Activated CD4-positive, alpha-beta memory T cell treated with anti-CD3 and anti-CD28 coated beads for 36 hours (primary cell): Measurements from ENCODE around the gene ANXA1. TPM values are rescaled to one million over a fixed set of nuclear protein-coding genes. Genes with fewer than 3 reads are reported as not detected.

Source experiments
- CTCF ChIA-PET: fragments of 350-600 bp; sonication (Branson Sonifier 250); formaldehyde crosslinking; loops from one replicate; lab custom pipeline; 2021; ENCODE audit warnings: antibody characterized with exemption, inconsistent platforms; lab: Charles Lee
- POLR2A ChIA-PET: fragments of 350-600 bp; sonication (Branson Sonifier 250); formaldehyde crosslinking; loops from one replicate; lab custom pipeline; 2021; ENCODE audit warnings: antibody characterized with exemption; lab: Charles Lee
- DNase-seq: peaks from one replicate; pipeline ENCODE4 v3.0.0-alpha.2; 2020
- H3K27ac Mint-ChIP-seq: one replicate; pipeline ENCODE4 v1.8.0; 2021; ENCODE audit warnings: mixed read lengths
- H3K27me3 Mint-ChIP-seq: one replicate; pipeline ENCODE4 v1.8.0; 2021; ENCODE audit warnings: mixed read lengths
- H3K36me3 Mint-ChIP-seq: one replicate; pipeline ENCODE4 v1.8.0; 2021; ENCODE audit warnings: mixed read lengths
- H3K4me1 Mint-ChIP-seq: one replicate; pipeline ENCODE4 v1.8.0; 2021; ENCODE audit warnings: low read depth, mixed read lengths
- H3K4me3 Mint-ChIP-seq: one replicate; pipeline ENCODE4 v1.8.0; 2021; ENCODE audit warnings: mild to moderate bottlenecking, mixed read lengths
- H3K9me3 Mint-ChIP-seq: one replicate; pipeline ENCODE4 v1.8.0; 2021; ENCODE audit warnings: mixed read lengths
- intact Hi-C: fragments of 100-400 bp; cut with micrococcal nuclease; formaldehyde crosslinking; loops from one replicate; pipeline ENCODE4 v1.15.1; 2023
- total RNA-seq, 2 experiments: library from RNA; stranded (reverse); gene quantifications; one replicate each; pipeline ENCODE4 v1.2.3, GENCODE V29; 2021

ANXA1 gene
- total RNA-seq, 2 experiments from 2014 or later, result 67.7 to 67.9 TPM

DNA sequence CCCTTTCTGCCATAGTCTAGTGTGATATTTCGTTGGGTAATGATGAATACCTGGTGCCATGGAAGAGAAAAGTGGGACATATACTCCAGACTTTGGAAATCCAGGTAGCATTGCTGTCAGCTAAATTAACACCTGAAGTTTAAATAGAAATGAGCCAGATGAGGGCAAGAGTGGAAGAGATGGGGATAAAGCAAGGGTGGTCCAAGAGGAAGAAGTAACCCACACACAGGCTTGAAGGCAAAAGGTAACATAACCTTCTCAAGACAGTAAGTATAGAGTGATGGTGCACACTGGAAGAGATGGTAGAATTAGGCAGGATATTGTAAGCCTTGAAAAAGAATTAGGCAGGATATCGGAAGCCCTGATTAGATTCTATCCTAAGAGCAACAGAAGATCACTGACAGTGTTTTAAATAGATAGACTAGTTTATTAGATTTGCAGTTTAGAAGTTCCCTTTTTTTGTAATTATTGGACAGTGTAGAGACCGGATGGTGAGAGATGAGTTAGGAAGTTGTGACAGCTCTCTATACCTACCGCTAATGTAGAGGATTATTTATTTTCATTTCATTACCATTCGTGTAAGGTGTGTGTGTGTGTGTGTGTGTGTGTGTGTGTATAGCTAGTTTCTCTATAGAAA lies 16.8 kb downstream of the ANXA1 start:
- Mint-ChIP-seq H3K27ac (no peak overlapping the region), H3K4me3 (no peak overlapping the region), H3K9me3 (no peaks in the 10 kb centered on the region), H3K27me3 (no peaks in the 10 kb centered on the region), H3K4me1 (peaks cover 21% of the 10 kb centered on the region), H3K36me3 (peaks cover 34% of the 10 kb centered on the region)
- DNase-seq, result no peak
- ChIA-PET CTCF (no interaction called here), POLR2A (no interaction called here)
- intact Hi-C loops, result loop anchor here (5.0 kb wide), 1 partner anchor 36 kb away; no protein-coding TSS in a partner anchor

DNA sequence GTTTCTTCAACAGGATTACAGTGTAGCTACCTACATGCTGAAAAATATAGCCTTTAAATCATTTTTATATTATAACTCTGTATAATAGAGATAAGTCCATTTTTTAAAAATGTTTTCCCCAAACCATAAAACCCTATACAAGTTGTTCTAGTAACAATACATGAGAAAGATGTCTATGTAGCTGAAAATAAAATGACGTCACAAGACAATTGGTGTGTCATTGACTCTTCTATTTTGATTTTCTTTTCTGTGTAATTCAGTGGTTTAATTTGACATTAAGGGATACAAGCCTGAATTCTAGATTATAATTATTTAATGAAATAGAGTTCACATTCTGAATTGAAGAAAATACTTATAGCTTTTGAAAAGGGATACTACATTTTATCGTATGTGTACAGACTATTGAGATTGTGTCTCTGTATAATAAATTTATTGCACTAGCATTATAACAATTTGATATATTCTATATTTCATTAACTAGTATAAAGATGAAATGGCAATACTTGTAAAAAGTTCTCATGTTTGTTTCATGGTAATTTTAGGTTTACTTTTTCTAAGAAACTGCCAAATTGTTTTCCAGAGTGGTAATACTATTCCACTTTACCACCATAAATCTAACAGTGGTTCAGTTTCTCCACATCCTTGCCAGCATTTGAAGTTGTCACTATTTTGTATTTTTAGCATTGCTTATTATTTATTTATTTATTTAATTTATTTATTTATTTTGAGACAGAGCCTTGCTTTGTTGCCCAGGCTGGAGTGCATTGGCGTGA lies 18.7 kb downstream of the ANXA1 start:
- peaks cover 21% of the 10 kb centered on the region for H3K4me1 Mint-ChIP-seq
- DNase-seq, result no peak
- H3K27me3 Mint-ChIP-seq, result no peaks in the 10 kb centered on the region
- H3K27ac Mint-ChIP-seq, result no peak overlapping the region
- no peaks in the 10 kb centered on the region for H3K9me3 Mint-ChIP-seq
- POLR2A ChIA-PET, result interaction anchor here (0.6 kb wide), 1 partner anchor 808 kb away, joined by 3 read pairs; no protein-coding TSS in a partner anchor
- intact Hi-C loops, result no loop called here
- no peak overlapping the region for H3K4me3 Mint-ChIP-seq
- peaks cover 23% of the 10 kb centered on the region for H3K36me3 Mint-ChIP-seq
- CTCF ChIA-PET, result interaction anchor here (1.1 to 5.5 kb wide), 2 partner anchors 11 to 63 kb away, joined by 4 to 29 read pairs; no protein-coding TSS in a partner anchor

DNA sequence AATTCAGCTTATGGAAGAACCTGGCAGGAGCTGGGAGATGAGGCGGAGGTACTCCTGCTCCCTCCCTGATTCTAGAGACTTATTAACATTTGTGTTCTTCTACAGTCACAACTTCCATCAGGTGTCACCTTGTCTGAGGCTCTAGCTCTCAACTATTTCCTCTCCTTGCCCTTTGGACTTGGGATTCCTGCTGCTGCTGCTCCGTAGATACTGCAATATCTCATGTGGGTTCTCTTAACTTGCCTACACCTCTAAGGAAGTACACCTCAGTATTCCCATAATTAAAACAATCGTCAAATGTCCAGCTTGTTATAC lies 21.2 kb downstream of the ANXA1 start:
- ChIA-PET CTCF (interaction anchor here (1.3 to 5.5 kb wide), 3 partner anchors 9 to 316 kb away, joined by 3 to 29 read pairs (median 5); no protein-coding TSS in a partner anchor), POLR2A (no interaction called here)
- Mint-ChIP-seq H3K27ac (no peak overlapping the region), H3K9me3 (no peaks in the 10 kb centered on the region), H3K4me3 (no peak overlapping the region), H3K27me3 (no peaks in the 10 kb centered on the region), H3K36me3 (peaks cover 9% of the 10 kb centered on the region), H3K4me1 (peaks cover 16% of the 10 kb centered on the region)
- no peak for DNase-seq
- intact Hi-C loops, result no loop called here

DNA sequence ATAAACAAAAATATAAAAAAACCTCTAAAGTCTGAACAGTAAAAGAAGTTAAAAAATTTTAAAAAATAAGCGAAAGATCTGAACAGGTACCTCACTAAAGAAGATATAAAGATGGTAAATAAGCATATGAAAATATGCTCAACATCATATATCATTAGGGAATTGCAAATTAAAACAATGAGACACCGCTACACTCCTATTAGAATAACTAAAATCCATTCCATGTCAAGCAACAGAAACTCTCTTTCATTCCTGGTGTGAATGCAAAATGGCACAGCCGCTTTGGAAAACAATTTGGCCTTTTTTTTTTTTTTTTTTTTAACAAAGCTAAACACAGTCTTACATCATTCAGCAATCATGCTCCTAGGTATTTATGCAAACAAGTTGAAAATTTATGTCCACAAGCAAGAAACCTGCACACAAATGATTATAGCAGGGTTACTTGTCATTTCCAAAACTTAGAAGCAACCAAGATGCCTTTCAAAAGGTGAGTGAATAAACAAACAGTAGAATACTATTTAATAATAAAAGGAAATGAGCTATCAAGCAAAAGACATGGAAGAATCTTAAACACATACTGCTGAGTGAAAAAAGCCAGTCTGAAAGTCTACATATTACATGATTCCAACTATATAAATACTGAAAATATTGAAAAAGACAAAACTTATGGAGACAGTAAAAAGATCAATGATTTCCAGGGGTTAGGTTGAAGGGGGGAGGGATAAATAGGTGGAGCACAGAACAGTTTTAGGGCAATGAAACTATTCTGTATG lies 22.1 kb downstream of the ANXA1 start:
- no peaks in the 10 kb centered on the region for H3K27me3 Mint-ChIP-seq
- H3K9me3 Mint-ChIP-seq, result no peaks in the 10 kb centered on the region
- CTCF ChIA-PET, result interaction anchor here (1.3 to 5.5 kb wide), 2 partner anchors 8 to 66 kb away, joined by 5 to 29 read pairs; no protein-coding TSS in a partner anchor
- no peak for DNase-seq
- peaks cover 12% of the 10 kb centered on the region for H3K4me1 Mint-ChIP-seq
- no peak overlapping the region for H3K4me3 Mint-ChIP-seq
- no peak overlapping the region for H3K27ac Mint-ChIP-seq
- intact Hi-C loops, result no loop called here
- POLR2A ChIA-PET, result no interaction called here
- H3K36me3 Mint-ChIP-seq, result peaks cover 2% of the 10 kb centered on the region

DNA sequence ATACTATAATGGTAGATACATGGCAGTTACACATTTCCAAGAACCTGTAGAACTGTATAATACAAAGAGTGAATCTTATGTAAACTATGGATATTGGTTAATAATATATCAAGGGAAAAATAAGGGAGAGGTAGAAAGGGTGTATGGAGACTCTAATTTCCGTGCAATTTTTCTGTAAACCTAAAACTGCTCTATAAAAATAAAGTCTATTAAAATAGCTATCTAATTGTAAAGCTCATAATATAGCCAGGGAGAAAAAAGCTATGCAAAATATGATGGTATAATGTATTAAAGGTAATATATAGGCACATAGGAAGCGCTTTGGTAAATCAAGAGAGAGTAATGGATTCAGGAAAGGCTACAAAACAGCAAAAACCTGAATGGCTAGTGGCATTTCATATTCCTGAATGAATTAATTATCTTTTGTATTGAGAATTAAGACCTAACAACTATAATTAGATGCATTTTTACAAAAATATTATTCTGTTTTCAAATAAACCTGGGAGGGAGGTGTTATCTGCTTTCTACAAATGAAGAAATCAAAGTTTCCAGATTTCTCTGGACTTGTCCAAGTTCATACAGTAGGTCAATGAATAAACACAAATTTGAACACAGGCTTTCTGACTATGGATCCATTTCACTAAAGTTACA lies 22.8 kb downstream of the ANXA1 start:
- Mint-ChIP-seq H3K4me1 (peaks cover 14% of the 10 kb centered on the region), H3K36me3 (no peaks in the 10 kb centered on the region), H3K4me3 (no peak overlapping the region), H3K27ac (no peak overlapping the region), H3K9me3 (no peaks in the 10 kb centered on the region), H3K27me3 (no peaks in the 10 kb centered on the region)
- POLR2A ChIA-PET, result no interaction called here
- intact Hi-C loops, result no loop called here
- CTCF ChIA-PET, result interaction anchor here (5.5 kb wide), 1 partner anchor 67 kb away, joined by 29 read pairs; no protein-coding TSS in a partner anchor
- DNase-seq, result no peak

DNA sequence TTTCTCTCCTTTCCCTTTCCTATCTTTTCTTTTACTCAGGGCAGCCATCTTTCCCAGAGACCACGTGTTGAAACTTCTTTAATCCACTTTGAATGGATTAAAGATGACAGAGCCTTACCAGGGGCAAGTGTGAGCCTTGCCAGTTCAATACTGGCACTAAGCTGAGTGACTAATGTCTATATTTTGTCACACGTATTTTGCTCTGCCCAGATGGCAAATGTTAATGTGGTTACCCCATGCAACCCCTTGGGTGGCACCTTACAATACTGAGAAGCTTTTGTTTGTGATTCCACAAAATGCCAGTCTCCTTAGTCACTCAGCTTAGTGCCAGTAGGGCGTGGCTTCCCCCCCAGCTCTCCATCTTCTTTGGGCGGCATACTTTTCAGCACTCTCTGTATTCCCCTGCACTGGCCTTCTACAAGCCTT lies 24.8 kb downstream of the ANXA1 start:
- Mint-ChIP-seq H3K27ac (no peak overlapping the region), H3K4me1 (peaks cover 14% of the 10 kb centered on the region), H3K9me3 (no peaks in the 10 kb centered on the region), H3K27me3 (no peaks in the 10 kb centered on the region), H3K36me3 (no peaks in the 10 kb centered on the region), H3K4me3 (no peak overlapping the region)
- intact Hi-C loops, result no loop called here
- POLR2A ChIA-PET, result interaction anchor here (0.6 kb wide), 1 partner anchor 68 kb away, joined by 3 read pairs; no protein-coding TSS in a partner anchor
- CTCF ChIA-PET, result interaction anchor here (0.8 to 8.3 kb wide), 5 partner anchors 11 to 96 kb away, joined by 3 to 204 read pairs (median 3); no protein-coding TSS in a partner anchor
- DNase-seq, result no peak

DNA sequence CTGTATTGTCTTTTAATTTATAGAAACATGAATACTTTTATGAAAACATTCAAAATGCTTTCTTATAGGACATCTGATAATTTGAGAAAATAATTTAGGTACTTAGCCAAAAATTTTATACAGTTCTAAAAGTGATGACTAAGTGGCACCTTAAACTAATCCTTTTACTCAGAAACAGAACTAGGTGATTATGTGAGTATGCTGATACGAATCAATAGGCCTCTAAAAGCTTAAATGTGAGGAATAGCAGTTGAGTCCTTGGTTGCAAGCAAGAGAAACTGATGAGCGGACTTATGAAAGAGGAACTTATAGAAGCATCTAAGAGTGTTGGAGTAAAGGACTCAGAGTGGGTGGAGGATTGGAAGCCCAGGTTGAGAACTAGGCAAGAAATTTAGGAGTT lies 26.4 kb downstream of the ANXA1 start:
- CTCF ChIA-PET, result interaction anchor here (1.4 to 8.3 kb wide), 2 partner anchors 69 to 96 kb away, joined by 3 to 204 read pairs; no protein-coding TSS in a partner anchor
- intact Hi-C loops, result loop anchor here (1.0 to 2.0 kb wide), 2 partner anchors 27 to 61 kb away; partner anchors contain the start of gene ANXA1

DNA sequence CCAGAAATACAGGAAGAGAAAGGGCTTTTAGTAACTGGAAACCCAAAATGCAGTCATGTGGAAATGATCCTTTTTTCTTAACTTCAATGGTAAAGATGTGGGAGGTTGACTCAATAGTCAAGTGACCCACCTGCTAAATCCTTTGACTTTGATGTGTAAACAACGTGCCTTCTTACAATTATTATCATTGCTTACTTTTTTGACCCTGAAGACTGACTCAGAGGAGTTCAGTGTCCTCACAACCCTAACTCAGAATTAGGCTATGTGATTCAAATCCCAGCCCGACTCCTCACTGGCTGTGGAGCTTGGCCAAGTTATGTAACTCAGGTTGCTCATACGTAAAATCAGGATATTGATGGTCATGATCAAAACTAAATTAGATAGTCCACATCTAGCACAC lies 27.9 kb downstream of the ANXA1 start:
- Mint-ChIP-seq H3K4me3 (no peak overlapping the region), H3K36me3 (no peaks in the 10 kb centered on the region), H3K4me1 (peaks cover 13% of the 10 kb centered on the region), H3K27me3 (no peaks in the 10 kb centered on the region), H3K9me3 (no peaks in the 10 kb centered on the region), H3K27ac (no peak overlapping the region)
- ChIA-PET POLR2A (no interaction called here), CTCF (interaction anchor here (1.5 to 8.3 kb wide), 2 partner anchors 71 to 323 kb away, joined by 3 to 204 read pairs; no protein-coding TSS in a partner anchor)
- intact Hi-C loops, result loop anchor here (2.0 kb wide), 1 partner anchor 63 kb away; no protein-coding TSS in a partner anchor
- no peak for DNase-seq

More for the DNA sequence above, 26.4 kb downstream of the ANXA1 start:
- POLR2A ChIA-PET, result interaction anchor here (0.7 kb wide), 1 partner anchor 48 kb away, joined by 3 read pairs; no protein-coding TSS in a partner anchor
- no peak for DNase-seq
- Mint-ChIP-seq H3K9me3 (no peaks in the 10 kb centered on the region), H3K27ac (no peak overlapping the region), H3K36me3 (no peaks in the 10 kb centered on the region), H3K27me3 (no peaks in the 10 kb centered on the region), H3K4me1 (peaks cover 14% of the 10 kb centered on the region), H3K4me3 (no peak overlapping the region)

DNA sequence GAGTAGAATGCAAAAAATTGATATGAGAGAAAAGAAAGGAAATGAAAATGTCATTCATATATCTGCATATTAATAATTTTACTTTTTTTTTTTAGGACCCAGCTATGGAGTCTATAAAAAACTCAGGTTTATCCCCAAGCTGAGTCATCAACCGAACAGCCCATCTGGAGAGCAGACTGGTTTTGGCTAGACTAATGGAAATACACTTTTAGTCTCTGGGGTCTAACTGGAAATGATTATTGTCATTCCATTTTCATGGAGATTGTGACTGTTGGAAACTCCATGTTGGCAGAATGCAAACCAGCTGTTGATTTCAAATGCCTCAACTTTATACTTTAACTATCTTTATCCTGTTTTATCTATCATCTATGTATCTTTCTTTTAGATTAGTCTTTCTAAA lies 28.7 kb downstream of the ANXA1 start:
- no peak overlapping the region for H3K4me3 Mint-ChIP-seq
- no peak overlapping the region for H3K27ac Mint-ChIP-seq
- intact Hi-C loops, result loop anchor here (5.0 kb wide), 2 partner anchors 323 to 888 kb away; no protein-coding TSS in a partner anchor
- no peak for DNase-seq
- H3K4me1 Mint-ChIP-seq, result peaks cover 10% of the 10 kb centered on the region
- POLR2A ChIA-PET, result no interaction called here
- CTCF ChIA-PET, result interaction anchor here (1.1 to 8.3 kb wide), 3 partner anchors 10 to 324 kb away, joined by 3 to 204 read pairs (median 4); no protein-coding TSS in a partner anchor
- H3K36me3 Mint-ChIP-seq, result no peaks in the 10 kb centered on the region
- peaks cover 2% of the 10 kb centered on the region for H3K27me3 Mint-ChIP-seq
- H3K9me3 Mint-ChIP-seq, result no peaks in the 10 kb centered on the region

DNA sequence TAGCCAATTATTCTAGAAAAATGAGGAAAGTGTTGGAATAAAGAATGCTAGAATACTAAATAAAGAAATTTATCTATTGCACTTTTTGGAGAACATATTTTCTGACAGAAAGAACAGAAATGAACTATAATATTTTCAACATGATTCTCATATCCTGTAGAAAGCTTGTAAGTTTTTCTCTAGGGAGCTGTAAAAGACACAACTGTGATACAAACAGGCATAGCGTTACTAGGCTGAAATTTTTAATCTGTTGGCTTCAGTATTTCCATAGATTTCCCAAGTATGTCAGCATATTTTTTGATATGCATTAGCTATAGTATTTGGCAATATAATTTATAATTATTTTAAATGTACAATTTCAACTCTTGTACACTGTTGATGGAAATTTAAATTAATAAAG lies 31.3 kb downstream of the ANXA1 start:
- POLR2A ChIA-PET, result no interaction called here
- DNase-seq, result no peak
- H3K36me3 Mint-ChIP-seq, result no peaks in the 10 kb centered on the region
- CTCF ChIA-PET, result interaction anchor here (0.5 to 8.3 kb wide), 6 partner anchors 69 to 102 kb away, joined by 3 to 204 read pairs (median 4); no protein-coding TSS in a partner anchor
- H3K4me1 Mint-ChIP-seq, result peaks cover 5% of the 10 kb centered on the region
- intact Hi-C loops, result loop anchor here (5.0 kb wide), 2 partner anchors 326 to 891 kb away; no protein-coding TSS in a partner anchor
- H3K27ac Mint-ChIP-seq, result no peak overlapping the region
- no peak overlapping the region for H3K4me3 Mint-ChIP-seq
- H3K9me3 Mint-ChIP-seq, result no peaks in the 10 kb centered on the region
- H3K27me3 Mint-ChIP-seq, result peaks cover 5% of the 10 kb centered on the region

DNA sequence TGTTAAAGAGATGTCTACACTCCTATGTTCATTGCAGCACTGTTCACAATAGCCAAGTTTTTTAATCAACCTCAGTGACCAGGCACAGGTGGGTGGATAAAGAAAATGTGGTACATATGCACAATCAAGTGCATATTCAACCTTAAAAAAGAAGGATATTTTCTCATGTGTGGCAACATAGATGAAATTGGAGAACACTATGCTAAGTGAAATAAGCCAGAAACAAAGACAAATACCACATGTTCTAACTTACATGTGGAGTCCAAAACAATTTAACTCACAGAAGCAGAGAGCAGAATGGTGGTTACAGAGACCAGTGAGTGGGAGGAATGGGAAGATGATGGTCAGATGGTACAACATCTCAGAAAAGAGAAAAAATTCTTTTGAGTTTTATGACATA lies 31.8 kb downstream of the ANXA1 start:
- Mint-ChIP-seq H3K4me3 (no peak overlapping the region), H3K36me3 (no peaks in the 10 kb centered on the region), H3K27me3 (peaks cover 5% of the 10 kb centered on the region), H3K27ac (no peak overlapping the region), H3K9me3 (no peaks in the 10 kb centered on the region), H3K4me1 (peaks cover 2% of the 10 kb centered on the region)
- ChIA-PET CTCF (interaction anchor here (0.5 to 8.3 kb wide), 10 partner anchors 28 to 104 kb away, joined by 3 to 204 read pairs (median 4); no protein-coding TSS in a partner anchor), POLR2A (no interaction called here)
- DNase-seq, result no peak
- intact Hi-C loops, result loop anchor here (5.0 kb wide), 2 partner anchors 326 to 891 kb away; no protein-coding TSS in a partner anchor
